ENCODE data around the gene AASS. TPM values are rescaled to one million over a fixed set of nuclear protein-coding genes. Genes with fewer than 3 reads are reported as not detected.

Gene AASS
- total RNA-seq, 1 donor from 2014 or later: 35.5 TPM

DNA sequence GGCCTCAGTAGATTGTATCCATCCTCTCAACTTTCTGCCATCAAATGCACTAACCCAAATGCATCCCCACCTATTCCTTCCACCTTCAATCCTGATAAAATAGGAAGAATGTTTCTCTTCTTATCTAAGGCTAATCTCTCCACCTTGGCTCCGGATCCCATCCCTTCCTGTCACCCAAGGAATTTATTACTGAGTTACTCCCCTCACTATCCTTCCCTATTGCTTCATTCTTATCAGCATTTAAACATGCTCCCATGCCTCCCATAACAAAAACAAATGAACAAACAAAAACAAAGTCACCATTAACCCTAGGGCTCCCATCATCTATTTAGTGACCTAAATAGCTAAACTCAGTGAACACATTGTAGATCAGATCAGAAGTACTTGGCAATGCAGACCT, 25.3 kb downstream of the AASS start:
- no peak overlapping the region for H3K4me3 Mint-ChIP-seq
- H3K9me3 Mint-ChIP-seq: peaks cover 11% of the 10 kb centered on the region
- no peaks in the 10 kb centered on the region for H3K27me3 Mint-ChIP-seq (ENCODE audit: low read depth)
- no peak overlapping the region for H3K27ac Mint-ChIP-seq
- H3K4me1 Mint-ChIP-seq: peaks cover 3% of the 10 kb centered on the region
- DNase-seq (ENCODE audit: low spot score in 2 of 2, unreplicated experiment in 2 of 2): no peak
- H3K36me3 Mint-ChIP-seq: peaks cover 39% of the 10 kb centered on the region
- TF ChIP-seq, protein P1, sequence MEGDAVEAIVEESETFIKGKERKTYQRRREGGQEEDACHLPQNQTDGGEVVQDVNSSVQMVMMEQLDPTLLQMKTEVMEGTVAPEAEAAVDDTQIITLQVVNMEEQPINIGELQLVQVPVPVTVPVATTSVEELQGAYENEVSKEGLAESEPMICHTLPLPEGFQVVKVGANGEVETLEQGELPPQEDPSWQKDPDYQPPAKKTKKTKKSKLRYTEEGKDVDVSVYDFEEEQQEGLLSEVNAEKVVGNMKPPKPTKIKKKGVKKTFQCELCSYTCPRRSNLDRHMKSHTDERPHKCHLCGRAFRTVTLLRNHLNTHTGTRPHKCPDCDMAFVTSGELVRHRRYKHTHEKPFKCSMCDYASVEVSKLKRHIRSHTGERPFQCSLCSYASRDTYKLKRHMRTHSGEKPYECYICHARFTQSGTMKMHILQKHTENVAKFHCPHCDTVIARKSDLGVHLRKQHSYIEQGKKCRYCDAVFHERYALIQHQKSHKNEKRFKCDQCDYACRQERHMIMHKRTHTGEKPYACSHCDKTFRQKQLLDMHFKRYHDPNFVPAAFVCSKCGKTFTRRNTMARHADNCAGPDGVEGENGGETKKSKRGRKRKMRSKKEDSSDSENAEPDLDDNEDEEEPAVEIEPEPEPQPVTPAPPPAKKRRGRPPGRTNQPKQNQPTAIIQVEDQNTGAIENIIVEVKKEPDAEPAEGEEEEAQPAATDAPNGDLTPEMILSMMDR (IDR thresholded peaks at IDR 0.05; ENCODE audit: unreplicated experiment): no peak

DNA sequence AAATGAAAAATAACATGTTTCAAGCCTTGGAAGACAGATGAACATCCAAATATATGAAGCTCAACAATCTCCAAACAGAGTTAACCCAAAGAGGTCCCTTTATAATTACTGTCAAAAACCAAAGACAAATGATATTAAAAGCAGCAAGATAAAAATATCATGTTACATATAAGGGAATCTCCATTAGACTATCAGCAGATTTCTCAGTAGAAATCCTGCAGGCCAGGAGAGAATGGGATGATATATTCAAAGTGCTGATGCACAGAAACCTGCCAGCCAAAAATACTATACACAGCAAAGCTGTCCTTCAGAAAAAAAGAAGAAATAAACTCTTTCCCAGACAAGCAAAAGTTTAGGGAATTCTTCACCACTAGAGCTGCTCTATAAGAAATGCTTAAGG, 41.0 kb downstream of the AASS start:
- TF ChIP-seq, protein P1 (IDR thresholded peaks at IDR 0.05; ENCODE audit: unreplicated experiment): no peak
- Mint-ChIP-seq H3K27me3 (ENCODE audit: low read depth) (no peaks in the 10 kb centered on the region), H3K4me3 (no peak overlapping the region), H3K36me3 (peaks cover 76% of the 10 kb centered on the region), H3K27ac (no peak overlapping the region), H3K9me3 (peaks cover 53% of the 10 kb centered on the region), H3K4me1 (no peaks in the 10 kb centered on the region)
- no peak for DNase-seq (ENCODE audit: low spot score in 2 of 2, unreplicated experiment in 2 of 2)

DNA sequence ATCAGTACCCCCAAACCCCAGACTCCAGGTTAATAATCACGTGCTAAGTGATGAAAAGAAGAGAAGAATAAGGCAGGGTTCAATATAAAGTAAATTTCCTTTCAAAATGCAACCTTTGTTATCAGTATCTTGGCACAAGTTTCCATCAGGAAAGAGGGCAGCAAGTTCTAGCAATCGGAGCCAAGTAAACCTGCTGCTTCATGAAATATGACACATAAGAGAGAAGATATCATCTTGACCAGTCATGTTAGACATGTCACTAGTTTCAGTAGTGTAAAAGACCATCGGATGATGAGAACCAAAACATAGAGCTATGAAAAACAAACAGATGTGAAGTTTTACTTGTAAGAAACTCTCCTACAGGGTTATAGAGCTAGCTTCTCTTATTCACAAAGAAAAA, 44.0 kb downstream of the AASS start:
- TF ChIP-seq, protein P1 (IDR thresholded peaks at IDR 0.05; ENCODE audit: unreplicated experiment): no peak
- H3K27ac Mint-ChIP-seq: no peak overlapping the region
- peaks cover 23% of the 10 kb centered on the region for H3K9me3 Mint-ChIP-seq
- peaks cover 48% of the 10 kb centered on the region for H3K36me3 Mint-ChIP-seq
- H3K4me3 Mint-ChIP-seq: no peak overlapping the region
- H3K4me1 Mint-ChIP-seq: no peaks in the 10 kb centered on the region
- no peaks in the 10 kb centered on the region for H3K27me3 Mint-ChIP-seq (ENCODE audit: low read depth)
- no peak for DNase-seq (ENCODE audit: low spot score in 2 of 2, unreplicated experiment in 2 of 2)

DNA sequence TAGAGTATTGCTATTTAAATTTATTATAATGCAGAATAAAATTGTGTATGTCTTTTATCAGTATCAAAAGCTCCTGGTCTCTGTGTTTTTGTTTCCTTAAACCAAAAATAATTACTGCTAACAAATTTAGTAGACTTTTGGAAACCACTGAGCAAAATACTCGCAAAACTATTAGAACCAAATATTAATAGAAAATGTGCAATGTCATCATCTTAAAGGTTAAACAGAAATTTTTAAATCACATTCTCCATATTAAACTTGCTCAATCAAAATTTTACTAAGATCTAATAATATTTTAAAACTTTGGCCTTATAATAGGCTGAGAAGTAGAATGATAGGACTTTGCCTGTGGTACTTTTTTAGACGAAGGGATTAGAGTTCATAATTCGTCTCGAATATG, 48.4 kb downstream of the AASS start:
- H3K4me1 Mint-ChIP-seq: no peaks in the 10 kb centered on the region
- no peak overlapping the region for H3K4me3 Mint-ChIP-seq
- H3K27me3 Mint-ChIP-seq (ENCODE audit: low read depth): no peaks in the 10 kb centered on the region
- no peak overlapping the region for H3K27ac Mint-ChIP-seq
- no peak for DNase-seq (ENCODE audit: low spot score in 2 of 2, unreplicated experiment in 2 of 2)
- H3K9me3 Mint-ChIP-seq: no peaks in the 10 kb centered on the region
- peaks cover 14% of the 10 kb centered on the region for H3K36me3 Mint-ChIP-seq
- TF ChIP-seq, protein P1 (IDR thresholded peaks at IDR 0.05; ENCODE audit: unreplicated experiment): no peak

DNA sequence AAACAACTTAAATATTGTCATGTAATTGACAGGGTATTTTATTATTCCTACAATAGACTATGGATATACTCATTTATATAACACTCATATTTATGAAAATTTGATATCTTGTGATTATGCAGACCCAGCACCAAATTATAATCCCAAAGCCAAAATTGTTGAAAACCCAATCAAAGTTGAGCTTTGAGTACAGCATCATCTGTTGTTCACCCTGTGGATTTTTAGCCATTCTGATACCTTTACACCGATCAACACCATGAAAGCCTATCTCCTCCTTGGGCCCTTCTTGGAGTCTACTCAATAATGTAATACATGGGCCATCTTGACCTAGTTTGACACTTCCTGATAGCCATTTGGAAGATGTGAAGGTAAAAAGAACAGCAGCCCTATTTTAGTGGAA, 49.5 kb downstream of the AASS start:
- H3K27ac Mint-ChIP-seq: no peak overlapping the region
- no peaks in the 10 kb centered on the region for H3K4me1 Mint-ChIP-seq
- no peak overlapping the region for H3K4me3 Mint-ChIP-seq
- H3K9me3 Mint-ChIP-seq: no peaks in the 10 kb centered on the region
- H3K27me3 Mint-ChIP-seq (ENCODE audit: low read depth): no peaks in the 10 kb centered on the region
- H3K36me3 Mint-ChIP-seq: peaks cover 7% of the 10 kb centered on the region
- no peak for DNase-seq (ENCODE audit: low spot score in 2 of 2, unreplicated experiment in 2 of 2)
- TF ChIP-seq, protein P1 (IDR thresholded peaks at IDR 0.05; ENCODE audit: unreplicated experiment): no peak

Measured in mesothelial cell of epicardium (in vitro differentiated cells).